IgD-negative memory B cell (primary cell): ENCODE results near the gene EMP3. TPM values are rescaled to one million over a fixed set of nuclear protein-coding genes. Genes with fewer than 3 reads are reported as not detected.
"Not testable (repeated sequence)": the region's sequence is repeated elsewhere in the genome, so short reads cannot be mapped to it uniquely, and the experiment has no call there.

ENCODE experiments used
- H3K27ac Mint-ChIP-seq, 3 donors: one replicate each; pipeline ENCODE4 v1.8.0; 2020 to 2022; ENCODE audit warnings: mild to moderate bottlenecking in 3 of 3, mixed read lengths in 3 of 3, moderate library complexity in 1 of 3
- H3K27me3 Mint-ChIP-seq: one replicate; pipeline ENCODE4 v1.8.0; 2021; ENCODE audit warnings: mixed read lengths
- H3K36me3 Mint-ChIP-seq: one replicate; pipeline ENCODE4 v1.8.0; 2020; ENCODE audit warnings: mild to moderate bottlenecking, mixed read lengths
- H3K4me1 Mint-ChIP-seq, 3 donors: one replicate each; pipeline ENCODE4 v1.8.0; 2020 to 2022; ENCODE audit warnings: mixed read lengths in 3 of 3, mild to moderate bottlenecking in 1 of 3
- H3K4me3 Mint-ChIP-seq, 4 donors: one replicate each; pipeline ENCODE4 v1.8.0; 2020 to 2022; ENCODE audit warnings: mild to moderate bottlenecking in 4 of 4, mixed read lengths in 4 of 4, moderate library complexity in 3 of 4
- H3K9me3 Mint-ChIP-seq, 3 donors: one replicate each; pipeline ENCODE4 v1.8.0; 2020 to 2021; ENCODE audit warnings: mixed read lengths in 3 of 3, mild to moderate bottlenecking in 1 of 3
- polyA plus RNA-seq: library from polyadenylated mRNA; unstranded; fragments of 300-500 nt; fragmentation: Illumina TruSeq; gene quantifications from one replicate; pipeline ENCODE4 v1.2.3, GENCODE V29; 2021

EMP3 gene
- polyA plus RNA-seq, 1 donor from 2014 or later = 586 TPM

DNA sequence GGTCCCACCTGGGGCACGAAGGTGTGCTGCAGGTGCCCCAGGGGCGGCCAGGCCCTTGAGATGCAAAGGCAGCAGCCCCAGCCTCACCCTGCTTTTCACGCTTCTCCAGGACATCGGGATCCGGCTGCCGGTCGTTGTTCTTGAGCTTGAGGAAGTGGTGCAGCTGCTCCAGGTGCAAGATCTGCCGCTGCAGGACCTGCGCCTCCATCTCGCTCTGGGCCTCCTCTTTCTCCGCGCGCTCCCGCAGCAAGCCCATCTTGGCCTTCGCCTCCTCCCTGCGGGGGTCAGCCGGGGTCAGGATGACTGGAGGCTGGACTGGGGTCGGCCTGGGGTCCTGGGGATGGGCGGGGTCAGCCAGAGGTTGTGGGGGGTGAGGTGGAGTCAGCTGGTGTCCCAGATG is 21.5 kb upstream of the EMP3 start:
- Mint-ChIP-seq H3K4me1 (no peaks in the 10 kb centered on the region), H3K27ac (no peak overlapping the region), H3K4me3 (no peak overlapping the region), H3K9me3 (no peaks in the 10 kb centered on the region), H3K27me3 (peaks cover 1% of the 10 kb centered on the region), H3K36me3 (no peaks in the 10 kb centered on the region)

DNA sequence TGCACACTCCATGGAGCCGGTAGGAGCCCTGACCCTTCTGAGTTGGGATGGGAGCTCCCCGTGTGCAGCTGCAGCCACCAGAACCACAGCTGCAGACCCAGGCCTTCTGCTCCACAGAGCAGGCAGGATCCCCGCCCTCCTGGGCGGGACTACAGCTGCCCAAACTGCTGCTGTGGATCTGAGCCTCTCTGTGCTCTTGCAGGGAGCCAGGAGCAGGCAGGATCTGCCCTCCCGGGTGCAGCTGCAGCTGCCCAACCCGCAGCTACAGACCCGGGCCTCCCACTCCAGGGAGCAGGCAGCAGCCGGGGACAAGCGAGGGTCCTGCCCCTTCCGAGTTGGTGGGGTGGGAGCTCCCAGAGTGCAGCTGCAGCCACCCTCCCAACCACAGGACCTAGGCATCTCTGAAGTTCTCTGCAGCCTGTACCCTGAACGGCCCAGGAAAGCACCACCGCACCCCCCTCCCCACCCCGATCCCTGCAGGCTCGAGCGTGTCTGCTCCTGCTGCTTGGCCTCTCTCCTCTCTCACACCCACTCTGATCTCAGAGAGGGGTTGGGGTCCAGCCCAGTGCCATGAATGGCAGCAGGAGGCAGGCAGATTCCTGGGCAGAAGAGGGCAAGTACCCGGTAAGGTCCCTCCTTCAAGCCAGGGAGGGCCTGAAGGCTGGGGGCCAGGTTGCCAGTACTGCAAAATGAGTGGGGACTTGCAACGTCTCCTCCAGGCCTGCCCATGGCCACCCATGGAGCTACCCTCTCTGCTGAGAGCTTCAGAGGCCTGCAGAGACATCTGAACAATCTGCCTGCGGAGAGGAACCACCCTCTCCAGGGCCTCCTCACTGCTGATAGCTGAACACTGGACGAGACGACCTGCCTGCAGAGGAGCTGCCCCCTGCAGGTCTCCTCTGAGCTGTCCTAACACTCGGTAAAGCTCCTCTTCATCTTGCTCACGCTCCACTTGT is 16.4 kb upstream of the EMP3 start:
- Mint-ChIP-seq H3K9me3 (no peaks in the 10 kb centered on the region), H3K36me3 (no peaks in the 10 kb centered on the region), H3K4me3 (no peak overlapping the region), H3K27me3 (peaks cover 4% of the 10 kb centered on the region), H3K4me1 (no peaks in the 10 kb centered on the region), H3K27ac (no peak overlapping the region)

DNA sequence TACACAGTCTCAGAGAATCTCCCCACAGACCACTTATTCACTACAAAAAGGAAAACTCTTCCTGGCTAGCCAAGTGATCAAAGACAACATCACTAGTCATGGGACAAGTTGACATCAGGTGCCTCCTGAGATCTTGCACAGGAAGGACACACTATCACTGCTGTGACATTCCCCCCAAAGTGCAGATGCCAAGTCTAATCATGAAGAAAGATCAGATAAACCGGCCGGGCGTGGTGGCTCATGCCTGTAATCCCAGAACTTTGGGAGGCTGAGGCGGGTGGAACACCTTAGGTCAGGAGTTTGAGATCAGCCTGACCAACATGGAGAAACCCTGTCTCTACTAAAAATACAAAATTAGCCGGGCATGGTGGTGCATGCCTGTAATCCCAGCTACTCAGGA is 15.6 kb upstream of the EMP3 start:
- H3K36me3 Mint-ChIP-seq, H3K4me3 Mint-ChIP-seq, H3K4me1 Mint-ChIP-seq, H3K27me3 Mint-ChIP-seq, H3K27ac Mint-ChIP-seq, H3K9me3 Mint-ChIP-seq: not testable (repeated sequence)

DNA sequence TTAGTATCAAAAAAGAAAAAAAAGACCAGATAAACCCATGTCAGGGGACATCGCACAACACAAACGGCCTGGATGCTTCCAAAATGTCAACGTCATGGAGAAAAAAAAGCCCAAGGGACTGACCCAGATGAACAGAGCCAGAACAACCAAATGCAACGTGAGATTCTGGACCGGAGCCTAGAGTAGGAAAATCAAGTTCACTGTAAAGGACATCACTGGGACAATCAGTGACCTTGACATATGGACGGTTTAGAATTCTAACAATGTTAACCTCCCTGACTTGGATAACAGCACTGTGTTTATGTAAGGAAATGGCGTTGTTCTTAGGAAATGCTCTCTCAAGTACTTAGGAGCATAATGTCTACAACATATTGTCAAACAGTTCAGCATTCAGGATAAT is 15.1 kb upstream of the EMP3 start:
- Mint-ChIP-seq H3K9me3 (no peaks in the 10 kb centered on the region), H3K36me3 (no peaks in the 10 kb centered on the region), H3K4me3 (no peak overlapping the region), H3K4me1 (peaks cover 0 to 4% (median 0%) of the 10 kb centered on the region in 3 donors), H3K27ac (no peak overlapping the region), H3K27me3 (peaks cover 3% of the 10 kb centered on the region)

DNA sequence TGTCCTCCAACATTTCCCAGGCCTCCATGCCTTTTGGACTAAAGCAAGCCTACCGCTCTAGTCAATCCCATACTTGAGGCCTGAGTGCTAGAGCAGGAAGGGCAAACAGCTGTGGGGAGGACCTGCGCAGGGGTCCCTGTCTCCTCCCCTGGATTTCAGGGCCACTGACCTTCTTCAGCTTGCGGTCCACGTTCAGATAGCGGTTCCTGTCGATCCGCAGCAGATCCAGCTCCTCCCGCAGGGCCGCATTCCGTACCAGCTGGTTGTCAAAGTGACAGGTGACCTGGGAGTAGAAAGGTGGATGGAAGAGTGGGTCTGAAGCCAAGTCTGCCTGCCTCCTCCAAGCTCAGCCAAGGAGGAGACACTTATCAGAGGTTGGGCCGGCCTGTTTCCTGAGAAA is 14.0 kb upstream of the EMP3 start:
- Mint-ChIP-seq H3K9me3 (no peaks in the 10 kb centered on the region), H3K27ac (no peak overlapping the region), H3K4me1 (peaks cover 0 to 4% (median 0%) of the 10 kb centered on the region in 3 donors), H3K27me3 (peaks cover 3% of the 10 kb centered on the region), H3K36me3 (no peaks in the 10 kb centered on the region), H3K4me3 (no peak overlapping the region)

DNA sequence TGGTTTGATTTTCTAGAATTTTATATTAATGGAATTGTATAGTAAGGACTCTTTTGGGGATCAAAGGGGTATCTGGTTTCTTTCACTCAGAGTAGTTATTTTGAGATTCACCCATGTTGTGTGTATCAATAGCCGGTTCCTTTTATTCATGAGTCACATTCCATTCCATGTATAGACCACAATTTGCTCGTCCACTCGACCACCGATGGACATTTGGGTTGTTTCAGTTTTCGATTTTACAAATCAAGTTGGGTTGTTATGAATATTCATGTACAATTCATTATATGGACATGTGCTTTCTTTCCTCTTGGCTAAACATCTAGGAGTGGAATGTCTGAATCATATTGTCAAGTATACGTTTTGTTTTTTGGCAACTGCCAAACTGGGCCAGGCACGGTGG is 9.6 kb upstream of the EMP3 start:
- no peaks in the 10 kb centered on the region for H3K27me3 Mint-ChIP-seq
- no peaks in the 10 kb centered on the region for H3K9me3 Mint-ChIP-seq
- H3K4me3 Mint-ChIP-seq = peak overlapping the region in 1 of 4 donors; percentile 5
- no peaks in the 10 kb centered on the region for H3K36me3 Mint-ChIP-seq
- H3K4me1 Mint-ChIP-seq = peaks cover 6 to 10% (median 9%) of the 10 kb centered on the region in 3 donors
- no peak overlapping the region for H3K27ac Mint-ChIP-seq

DNA sequence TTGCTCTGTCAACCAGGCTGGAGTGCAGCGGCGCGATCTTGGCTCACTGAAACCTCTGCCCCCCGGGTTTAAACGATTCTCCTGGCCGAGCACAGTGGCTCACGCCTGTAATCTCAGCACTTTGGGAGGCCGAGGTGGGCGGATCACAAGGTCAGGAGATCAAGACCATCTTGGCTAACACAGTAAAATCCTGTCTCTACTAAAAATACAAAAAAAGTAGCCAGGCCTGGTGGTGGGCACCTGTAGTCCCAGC is 7.7 kb upstream of the EMP3 start:
- Mint-ChIP-seq H3K27ac (peak overlapping the region in 1 of 3 donors; percentile 52), H3K4me1 (peaks cover 12 to 16% (median 15%) of the 10 kb centered on the region in 3 donors)
- not testable (repeated sequence) for H3K36me3 Mint-ChIP-seq, H3K27me3 Mint-ChIP-seq, H3K9me3 Mint-ChIP-seq, H3K4me3 Mint-ChIP-seq

DNA sequence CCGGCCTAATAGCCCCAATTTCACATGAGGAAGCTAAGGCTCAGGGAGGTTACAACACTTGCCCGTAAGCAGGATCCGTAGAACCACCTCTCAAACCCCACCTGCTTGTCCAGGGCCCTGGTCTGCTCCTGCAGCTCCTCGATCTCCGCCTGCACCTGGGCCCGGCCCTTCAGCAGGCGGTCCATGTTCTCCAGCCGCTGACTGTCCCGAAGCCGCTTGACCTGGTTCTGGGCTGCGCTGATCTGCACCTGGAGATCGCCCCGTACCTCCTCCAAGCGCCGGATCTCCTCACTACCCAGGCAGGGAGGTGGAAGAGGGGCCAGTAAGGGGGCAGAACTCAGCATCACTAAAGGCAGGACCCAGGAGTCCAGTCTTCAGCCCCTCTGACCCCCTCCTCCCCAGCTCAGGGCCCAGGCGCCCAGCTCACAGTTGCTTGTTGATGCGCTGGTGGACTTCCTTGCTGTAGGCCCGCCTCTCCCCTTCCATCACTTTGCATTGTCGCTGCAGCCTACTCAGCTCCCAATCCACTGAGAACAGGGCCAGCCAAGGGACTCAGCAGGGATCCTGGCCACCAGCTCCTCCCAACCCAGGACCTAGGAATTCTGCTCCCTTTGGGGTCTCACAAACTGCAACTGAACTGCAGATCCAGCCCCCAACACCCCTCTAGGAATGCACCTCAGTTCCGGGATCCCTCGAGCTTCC is 6.9 kb upstream of the EMP3 start:
- no peaks in the 10 kb centered on the region for H3K9me3 Mint-ChIP-seq

DNA sequence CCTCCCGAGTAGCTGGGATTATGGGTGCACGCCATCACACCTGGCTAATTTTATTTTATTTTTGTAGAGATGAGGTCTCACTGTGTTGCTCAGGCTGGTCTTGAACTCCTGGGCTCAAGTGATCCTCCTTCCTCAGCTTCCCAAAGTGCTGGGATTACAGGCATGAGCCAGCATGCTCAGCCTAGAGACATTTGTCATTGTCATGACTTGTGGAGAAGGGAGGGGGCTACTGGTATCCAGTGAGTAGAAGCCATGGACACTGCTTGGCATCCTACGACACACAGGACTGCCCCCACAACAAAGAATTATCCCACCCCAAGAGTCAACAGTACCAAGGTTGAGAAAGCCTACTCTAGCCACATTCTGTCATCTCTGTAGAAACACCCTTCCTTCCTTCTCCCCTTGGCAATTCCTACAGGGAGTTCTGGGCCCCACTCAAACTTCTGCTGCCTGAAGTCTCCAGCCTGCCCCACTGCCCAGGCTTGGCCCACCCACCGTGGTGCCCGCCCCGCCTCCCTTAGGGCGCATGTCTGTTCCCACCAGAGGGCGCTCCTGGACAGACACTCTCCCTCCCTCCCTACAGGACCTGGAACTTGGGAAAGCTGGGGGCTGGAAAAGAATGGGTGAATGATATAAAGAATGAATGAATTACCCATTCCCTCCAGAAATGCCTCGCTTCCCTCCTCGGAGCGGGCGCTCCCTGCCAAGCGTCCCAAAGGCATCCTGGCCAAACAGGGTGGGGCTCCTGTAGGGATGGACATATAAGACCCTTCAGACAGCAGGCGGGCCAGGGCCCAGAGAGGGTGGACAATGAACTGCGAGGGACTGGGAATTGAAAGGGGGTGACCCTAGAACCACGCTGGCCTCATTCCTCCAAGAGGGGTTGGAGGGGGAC is 5.5 kb upstream of the EMP3 start:
- H3K4me1 Mint-ChIP-seq = peaks cover 26 to 28% (median 27%) of the 10 kb centered on the region in 3 donors
- peaks cover 3% of the 10 kb centered on the region for H3K36me3 Mint-ChIP-seq
- H3K4me3 Mint-ChIP-seq = peak overlapping the region in 2 of 4 donors; percentile 83 to 99
- no peaks in the 10 kb centered on the region for H3K27me3 Mint-ChIP-seq
- peak overlapping the region; percentile 69 to 100 (median 99) for H3K27ac Mint-ChIP-seq
- no peaks in the 10 kb centered on the region for H3K9me3 Mint-ChIP-seq

More for the DNA sequence above, 6.9 kb upstream of the EMP3 start:
- no peaks in the 10 kb centered on the region for H3K27me3 Mint-ChIP-seq
- peaks cover under 1% of the 10 kb centered on the region for H3K36me3 Mint-ChIP-seq
- no peak overlapping the region for H3K4me3 Mint-ChIP-seq
- H3K27ac Mint-ChIP-seq = peak overlapping the region in 1 of 3 donors; percentile 52
- peaks cover 17 to 22% (median 20%) of the 10 kb centered on the region in 3 donors for H3K4me1 Mint-ChIP-seq

DNA sequence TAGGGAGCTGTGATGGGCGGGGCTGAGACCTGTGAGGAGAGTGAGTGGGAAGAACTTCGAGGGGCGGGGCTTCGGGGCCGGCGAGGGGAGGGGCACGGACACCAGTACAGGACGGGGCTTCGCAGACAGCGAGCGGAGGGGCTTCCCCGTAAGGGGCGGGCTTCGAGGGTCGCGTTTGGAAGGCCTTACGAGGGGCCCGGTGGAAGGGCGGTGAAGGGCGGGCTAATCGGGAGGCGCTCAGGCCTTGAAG is 4.1 kb upstream of the EMP3 start:
- Mint-ChIP-seq H3K4me3 (peak overlapping the region; percentile 83 to 99 (median 96)), H3K4me1 (peaks cover 30 to 32% (median 31%) of the 10 kb centered on the region in 3 donors), H3K27me3 (no peaks in the 10 kb centered on the region)

DNA sequence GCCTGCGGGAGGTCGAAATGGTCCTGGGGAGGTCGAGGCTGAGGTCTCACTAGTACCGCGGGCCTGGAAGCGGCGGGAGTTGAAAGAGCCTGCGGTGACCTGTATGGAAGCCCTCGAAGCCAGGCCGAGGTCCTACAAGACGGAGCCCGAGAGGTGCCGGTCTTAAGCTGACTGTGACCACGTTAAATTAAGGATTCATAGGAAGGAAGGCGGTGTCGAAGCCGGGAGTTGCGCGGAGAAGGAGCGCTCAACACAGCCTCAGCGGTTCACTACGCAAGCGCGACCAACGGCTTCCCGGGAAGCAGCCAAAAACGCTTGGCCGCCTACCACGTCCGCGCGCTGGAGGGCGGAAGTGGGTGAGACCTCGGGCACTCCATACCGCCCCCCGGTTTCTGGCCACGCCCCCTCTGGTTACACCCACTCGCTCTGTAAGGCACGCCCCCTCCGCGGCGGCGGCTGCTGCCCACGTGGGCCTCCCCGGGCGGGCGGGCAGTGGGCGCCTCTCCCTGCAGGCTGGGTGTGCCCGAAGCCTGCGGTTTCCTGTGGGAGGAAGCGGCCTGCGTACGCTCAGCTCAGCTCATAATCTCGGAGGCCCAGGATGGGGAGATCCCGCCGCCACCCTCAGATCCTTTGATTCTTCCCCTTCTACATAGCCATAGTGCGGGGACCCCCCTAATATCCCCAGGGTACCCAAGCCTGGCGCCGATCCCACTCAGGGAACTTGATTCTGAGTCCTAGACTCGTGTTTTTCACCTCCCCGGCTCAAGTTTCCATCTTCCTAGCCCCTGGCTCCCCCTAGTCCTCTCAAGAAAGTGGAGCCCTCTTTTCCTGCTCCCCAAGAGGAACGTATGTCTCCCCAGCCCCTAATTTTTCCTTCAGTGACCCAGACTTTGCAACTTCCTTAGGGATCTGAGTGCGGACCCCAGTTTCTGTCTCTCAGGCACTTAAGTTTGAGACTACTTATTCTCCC is 3.4 kb upstream of the EMP3 start:
- H3K4me1 Mint-ChIP-seq = peaks cover 30 to 33% (median 32%) of the 10 kb centered on the region in 3 donors

More for the DNA sequence above, 4.1 kb upstream of the EMP3 start:
- H3K9me3 Mint-ChIP-seq = no peaks in the 10 kb centered on the region
- peaks cover 6% of the 10 kb centered on the region for H3K36me3 Mint-ChIP-seq
- H3K27ac Mint-ChIP-seq = peak overlapping the region; percentile 99 to 100 (median 99)

DNA sequence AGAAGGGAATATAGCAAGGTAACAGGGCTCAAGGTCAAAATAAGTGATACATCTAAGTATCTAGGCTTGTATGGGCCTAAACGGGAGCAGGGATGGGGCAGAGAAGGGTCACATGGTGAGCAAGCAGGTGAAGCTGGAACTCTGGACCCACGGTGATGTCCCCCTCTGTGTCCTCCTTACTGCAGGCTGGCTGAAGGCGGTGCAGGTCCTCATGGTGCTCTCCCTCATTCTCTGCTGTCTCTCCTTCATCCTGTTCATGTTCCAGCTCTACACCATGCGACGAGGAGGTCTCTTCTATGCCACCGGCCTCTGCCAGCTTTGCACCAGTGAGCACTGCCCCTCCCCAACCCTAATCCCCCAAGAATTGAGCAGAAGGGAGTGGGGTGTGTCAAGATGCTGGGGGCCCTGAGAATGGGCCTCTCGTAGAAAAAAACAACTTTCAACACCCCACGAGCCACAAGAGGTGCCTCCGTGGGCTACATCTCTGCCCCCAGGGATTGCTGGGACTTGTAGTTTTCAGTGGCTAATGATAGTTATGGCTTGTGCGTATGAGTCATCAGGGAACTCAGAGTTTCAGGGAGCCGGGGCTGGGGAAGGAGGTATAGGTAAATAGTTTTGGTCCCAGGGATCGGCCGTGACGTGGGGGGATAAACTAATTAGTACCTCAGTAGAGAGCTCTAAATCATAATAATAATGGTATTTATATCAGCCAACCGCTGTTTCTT is 4.0 kb downstream of the EMP3 start:
- Mint-ChIP-seq H3K27me3 (no peaks in the 10 kb centered on the region), H3K4me3 (peak overlapping the region; percentile 78 to 94 (median 92)), H3K27ac (peak overlapping the region; percentile 94 to 97 (median 96)), H3K4me1 (peaks cover 22 to 45% (median 42%) of the 10 kb centered on the region in 3 donors), H3K36me3 (peaks cover 17% of the 10 kb centered on the region), H3K9me3 (no peaks in the 10 kb centered on the region)

More for the DNA sequence above, 3.4 kb upstream of the EMP3 start:
- H3K27me3 Mint-ChIP-seq = no peaks in the 10 kb centered on the region
- peaks cover 6% of the 10 kb centered on the region for H3K36me3 Mint-ChIP-seq
- H3K9me3 Mint-ChIP-seq = no peaks in the 10 kb centered on the region
- peak overlapping the region; percentile 99 to 100 (median 99) for H3K27ac Mint-ChIP-seq
- peak overlapping the region; percentile 83 to 99 (median 96) for H3K4me3 Mint-ChIP-seq

DNA sequence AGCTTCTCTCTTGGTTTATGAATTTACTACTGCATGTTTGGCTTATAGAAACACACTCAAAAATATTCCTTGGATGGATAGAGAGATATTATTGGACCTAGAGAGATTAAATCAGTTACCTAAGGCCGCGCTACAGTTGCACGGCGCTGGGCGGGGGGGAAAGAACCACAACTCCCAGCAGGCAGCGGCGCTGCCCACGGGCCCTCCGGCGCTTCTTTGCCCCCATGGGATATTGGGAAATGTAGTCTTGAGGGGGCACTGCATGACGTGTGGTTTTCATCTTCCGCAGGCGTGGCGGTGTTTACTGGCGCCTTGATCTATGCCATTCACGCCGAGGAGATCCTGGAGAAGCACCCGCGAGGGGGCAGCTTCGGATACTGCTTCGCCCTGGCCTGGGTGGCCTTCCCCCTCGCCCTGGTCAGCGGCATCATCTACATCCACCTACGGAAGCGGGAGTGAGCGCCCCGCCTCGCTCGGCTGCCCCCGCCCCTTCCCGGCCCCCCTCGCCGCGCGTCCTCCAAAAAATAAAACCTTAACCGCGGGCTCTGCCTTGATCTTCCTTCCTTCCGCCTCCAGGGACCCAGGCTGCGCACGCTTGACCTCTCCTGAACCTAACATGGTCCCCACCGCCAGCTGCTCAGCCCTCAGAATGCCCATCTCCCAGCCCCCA is 4.8 kb downstream of the EMP3 start:
- peaks cover 18 to 41% (median 38%) of the 10 kb centered on the region in 3 donors for H3K4me1 Mint-ChIP-seq
- H3K27me3 Mint-ChIP-seq = no peaks in the 10 kb centered on the region
- H3K27ac Mint-ChIP-seq = peak overlapping the region; percentile 94 to 97 (median 96)
- peaks cover 14% of the 10 kb centered on the region for H3K36me3 Mint-ChIP-seq
- H3K4me3 Mint-ChIP-seq = peak overlapping the region; percentile 78 to 94 (median 92)
- no peaks in the 10 kb centered on the region for H3K9me3 Mint-ChIP-seq
